H1 (cell line): ENCODE measurements around the gene RAD51B.

Source experiments
- GABPA ChIP-seq: IDR thresholded peaks from 2 replicates; pipeline ENCODE4 v1.6.1; 2011; ENCODE audit warnings: mild to moderate bottlenecking, low read length, moderate library complexity, borderline replicate concordance; ENCODE audit not compliant: insufficient read depth
- HDAC6 ChIP-seq: IDR thresholded peaks from one replicate; pipeline ENCODE4 v1.7.1; 2012; ENCODE audit warnings: low read depth, mild to moderate bottlenecking, inconsistent platforms, low read length, moderate library complexity
- JUN ChIP-seq: IDR thresholded peaks from 2 replicates; pipeline ENCODE4 v1.6.1; 2011; ENCODE audit warnings: low read depth, mild to moderate bottlenecking, improper control_type of control experiment, low read length
- SP1 ChIP-seq: IDR thresholded peaks from 2 replicates; pipeline ENCODE4 v1.6.1; 2011; ENCODE audit warnings: low read depth, low read length
- TF ChIP-seq, protein P1 (sequence below): IDR thresholded peaks from 2 replicates; pipeline ENCODE4 v1.6.1; 2012; ENCODE audit warnings: low read length, inconsistent platforms

DNA sequence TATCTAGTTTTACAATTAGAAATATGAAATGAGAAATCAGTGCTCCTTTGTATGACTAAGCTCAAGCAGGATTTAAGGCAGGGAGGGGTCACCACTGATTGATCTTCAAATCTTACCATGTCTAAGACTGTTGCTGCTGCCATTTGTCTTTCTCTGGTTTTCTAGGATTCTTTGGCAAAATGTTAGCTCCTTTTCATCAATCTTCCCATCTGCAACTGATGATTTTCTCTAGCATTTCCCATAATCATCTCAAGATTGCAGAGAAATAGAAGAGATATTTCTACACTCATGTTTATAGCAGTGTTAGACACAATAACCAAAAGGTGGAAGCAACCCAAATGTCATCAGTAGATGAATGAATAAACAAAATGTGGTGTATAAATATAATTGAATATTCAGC lies 175.0 kb downstream of the RAD51B start:
- no peak for TF ChIP-seq SP1
- no peak for TF ChIP-seq GABPA
- no peak for TF ChIP-seq HDAC6
- TF ChIP-seq, protein P1, sequence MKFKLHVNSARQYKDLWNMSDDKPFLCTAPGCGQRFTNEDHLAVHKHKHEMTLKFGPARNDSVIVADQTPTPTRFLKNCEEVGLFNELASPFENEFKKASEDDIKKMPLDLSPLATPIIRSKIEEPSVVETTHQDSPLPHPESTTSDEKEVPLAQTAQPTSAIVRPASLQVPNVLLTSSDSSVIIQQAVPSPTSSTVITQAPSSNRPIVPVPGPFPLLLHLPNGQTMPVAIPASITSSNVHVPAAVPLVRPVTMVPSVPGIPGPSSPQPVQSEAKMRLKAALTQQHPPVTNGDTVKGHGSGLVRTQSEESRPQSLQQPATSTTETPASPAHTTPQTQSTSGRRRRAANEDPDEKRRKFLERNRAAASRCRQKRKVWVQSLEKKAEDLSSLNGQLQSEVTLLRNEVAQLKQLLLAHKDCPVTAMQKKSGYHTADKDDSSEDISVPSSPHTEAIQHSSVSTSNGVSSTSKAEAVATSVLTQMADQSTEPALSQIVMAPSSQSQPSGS, result no peak
- TF ChIP-seq JUN, result no peak
